ENCODE data around the gene ZNF77.

Gene ZNF77

DNA sequence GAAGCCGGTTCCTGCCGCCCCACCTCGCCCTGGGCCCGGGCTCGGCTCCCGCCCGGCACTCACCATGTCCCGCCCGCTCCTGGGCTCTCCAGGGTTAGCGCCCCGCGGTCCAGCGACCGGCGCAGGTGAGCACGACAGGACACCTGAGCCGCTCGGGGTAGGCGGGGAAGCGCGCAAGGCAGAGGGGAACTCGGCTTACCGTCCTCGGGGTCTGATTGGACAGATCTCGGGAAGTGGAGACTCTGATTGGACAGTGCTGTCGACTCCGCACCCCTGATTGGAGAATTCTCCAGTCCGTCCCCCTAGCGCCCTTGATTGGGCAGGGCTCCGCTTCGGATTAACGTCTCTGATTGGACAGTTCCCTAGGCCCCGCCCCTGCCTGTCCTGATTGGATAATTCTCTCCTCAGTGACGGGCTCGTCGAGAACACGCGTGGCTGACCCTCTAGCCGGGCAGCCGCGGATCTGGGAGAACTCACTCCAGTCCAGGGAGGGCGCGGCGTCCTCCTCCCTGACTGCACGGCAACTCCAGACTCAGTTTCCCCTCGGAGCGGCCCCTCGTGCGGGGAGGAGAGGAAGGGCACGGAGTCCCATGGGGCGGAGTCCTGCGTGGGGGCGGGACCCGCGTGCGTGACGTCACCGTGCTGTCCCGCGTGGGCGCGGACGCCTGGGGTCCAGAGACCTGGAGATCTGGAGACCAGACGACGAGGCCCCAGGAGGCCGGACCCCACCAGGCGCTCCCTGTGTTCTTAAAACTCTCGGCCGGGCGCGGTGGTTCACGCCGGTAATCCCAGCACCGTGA, at the start of gene ZNF77 (continued):
- TF ChIP-seq ZNF792 (tag by site-specific recombination; IDR thresholded peaks at IDR 0.05) (no peak; the same call in 1 of the 2 replicates), ZNF529 (tag by site-specific recombination; IDR thresholded peaks at IDR 0.05; ENCODE audit: insufficient replicate concordance) (no peak), ZNF37A (tag by site-specific recombination; IDR thresholded peaks at IDR 0.05) (no peak), SP7 (tag by site-specific recombination; IDR thresholded peaks at IDR 0.05) (peak; percentile 84), EGR2 (tag by site-specific recombination; IDR thresholded peaks at IDR 0.05; ENCODE audit: low read depth) (peak; percentile 71), SETDB1 (IDR thresholded peaks at IDR 0.05; ENCODE audit: insufficient read length, low read length) (no peak), KLF9 (tag by site-specific recombination; IDR thresholded peaks at IDR 0.05; ENCODE audit: low read depth) (peak; percentile 90), KLF7 (tag by site-specific recombination; IDR thresholded peaks at IDR 0.05; ENCODE audit: borderline replicate concordance) (0 out of 2 replicates have a peak, but pooled peaks have one; percentile 58), ZNF670 (tag by site-specific recombination; IDR thresholded peaks at IDR 0.05; ENCODE audit: low read depth) (no peak), SP3 (tag by site-specific recombination; IDR thresholded peaks at IDR 0.05) (peak; percentile 91), PRDM1 (tag by site-specific recombination; IDR thresholded peaks at IDR 0.05) (no peak), ZNF768 (tag by site-specific recombination; IDR thresholded peaks at IDR 0.05) (no peak), ZFHX2 (tag by site-specific recombination; conservative IDR thresholded peaks at IDR 0.05) (peak; percentile 88), KLF1 (tag by site-specific recombination; IDR thresholded peaks at IDR 0.05) (peak; percentile 78), ZNF175 (tag by site-specific recombination; IDR thresholded peaks at IDR 0.05) (no peak), RBAK (tag by site-specific recombination; IDR thresholded peaks at IDR 0.05) (no peak), ZNF514 (tag by site-specific recombination; IDR thresholded peaks at IDR 0.05) (no peak), YY1 (tag by site-specific recombination; IDR thresholded peaks at IDR 0.05) (peak; percentile 78), GLIS2 (tag by site-specific recombination; IDR thresholded peaks at IDR 0.05) (peak; percentile 79), PATZ1 (tag by site-specific recombination; IDR thresholded peaks at IDR 0.05) (peak; percentile 76; the same call in 1 of the 2 replicates), ZNF654 (tag by site-specific recombination; IDR thresholded peaks at IDR 0.05; ENCODE audit: low read depth) (no peak), ZNF324 (tag by site-specific recombination; IDR thresholded peaks at IDR 0.05) (peak; percentile 85), IKZF3 (tag by site-specific recombination; IDR thresholded peaks at IDR 0.05) (peak; percentile 72; the same call in 1 of the 2 replicates), ZNF518A (tag by site-specific recombination; conservative IDR thresholded peaks at IDR 0.05; ENCODE audit: low read depth) (no peak), ZNF707 (tag by site-specific recombination; IDR thresholded peaks at IDR 0.05) (no peak), GLIS1 (tag by site-specific recombination; IDR thresholded peaks at IDR 0.05) (peak; percentile 97), ZBTB8A (tag by site-specific recombination; IDR thresholded peaks at IDR 0.05) (peak; percentile 98), ZNF510 (tag by site-specific recombination; IDR thresholded peaks at IDR 0.05; ENCODE audit: insufficient replicate concordance) (no peak), TCF7L2 (IDR thresholded peaks at IDR 0.05; ENCODE audit: borderline replicate concordance, low read depth, low read length) (no peak), ZNF449 (tag by site-specific recombination; IDR thresholded peaks at IDR 0.05) (no peak), ZNF138 (tag by site-specific recombination; IDR thresholded peaks at IDR 0.05; ENCODE audit: borderline replicate concordance) (no peak)

All from HEK293 (cell line).